ENCODE results near the gene SLC24A3.

SLC24A3 gene

GRCh38 chr20:19511931-19512330 is 299.5 kb downstream of the SLC24A3 start:
- Histone ChIP-seq H3K36me3 (ENCODE audit: control insufficient read depth, low read length) (no peaks in the 10 kb centered on the region), H3K9me3 (ENCODE audit: control insufficient read depth, insufficient read depth, low read length) (no peaks in the 10 kb centered on the region), H4K20me1 (ENCODE audit: control insufficient read depth, insufficient read depth, low read depth, low read length) (no peaks in the 10 kb centered on the region), H3K27ac (ENCODE audit: low read depth, low read length) (no peak overlapping the region), H3K4me2 (ENCODE audit: low read length) (no peak overlapping the region), H3K79me2 (ENCODE audit: control insufficient read depth, low read length) (no peaks in the 10 kb centered on the region), H3F3A (ENCODE audit: control insufficient read depth, insufficient read depth) (no peaks in the 10 kb centered on the region), H3K4me1 (ENCODE audit: control insufficient read depth, low read length) (no peaks in the 10 kb centered on the region), H3K27me3 (ENCODE audit: control insufficient read depth, low read length) (no peaks in the 10 kb centered on the region), H3K4me3 (ENCODE audit: low read length) (no peak overlapping the region), H3K9me2 (replicated peaks; ENCODE audit: control insufficient read depth, low read length) (no peaks in the 10 kb centered on the region)
- no peak for TF ChIP-seq EZH2phosphoT487 (IDR thresholded peaks at IDR 0.05; ENCODE audit: borderline replicate concordance, low read length)
- TF ChIP-seq, protein P1, sequence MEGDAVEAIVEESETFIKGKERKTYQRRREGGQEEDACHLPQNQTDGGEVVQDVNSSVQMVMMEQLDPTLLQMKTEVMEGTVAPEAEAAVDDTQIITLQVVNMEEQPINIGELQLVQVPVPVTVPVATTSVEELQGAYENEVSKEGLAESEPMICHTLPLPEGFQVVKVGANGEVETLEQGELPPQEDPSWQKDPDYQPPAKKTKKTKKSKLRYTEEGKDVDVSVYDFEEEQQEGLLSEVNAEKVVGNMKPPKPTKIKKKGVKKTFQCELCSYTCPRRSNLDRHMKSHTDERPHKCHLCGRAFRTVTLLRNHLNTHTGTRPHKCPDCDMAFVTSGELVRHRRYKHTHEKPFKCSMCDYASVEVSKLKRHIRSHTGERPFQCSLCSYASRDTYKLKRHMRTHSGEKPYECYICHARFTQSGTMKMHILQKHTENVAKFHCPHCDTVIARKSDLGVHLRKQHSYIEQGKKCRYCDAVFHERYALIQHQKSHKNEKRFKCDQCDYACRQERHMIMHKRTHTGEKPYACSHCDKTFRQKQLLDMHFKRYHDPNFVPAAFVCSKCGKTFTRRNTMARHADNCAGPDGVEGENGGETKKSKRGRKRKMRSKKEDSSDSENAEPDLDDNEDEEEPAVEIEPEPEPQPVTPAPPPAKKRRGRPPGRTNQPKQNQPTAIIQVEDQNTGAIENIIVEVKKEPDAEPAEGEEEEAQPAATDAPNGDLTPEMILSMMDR (IDR thresholded peaks at IDR 0.05; ENCODE audit: low read depth, low read length, poor library complexity, severe bottlenecking) = no peak

GRCh38 chr20:19512886-19513677 is 300.6 kb downstream of the SLC24A3 start:
- Histone ChIP-seq H4K20me1 (ENCODE audit: control insufficient read depth, insufficient read depth, low read depth, low read length) (no peaks in the 10 kb centered on the region), H3K9me3 (ENCODE audit: control insufficient read depth, insufficient read depth, low read length) (no peaks in the 10 kb centered on the region), H3K27ac (ENCODE audit: low read depth, low read length) (no peak overlapping the region), H3K27me3 (ENCODE audit: control insufficient read depth, low read length) (no peaks in the 10 kb centered on the region), H3K4me1 (ENCODE audit: control insufficient read depth, low read length) (no peaks in the 10 kb centered on the region), H3K4me2 (ENCODE audit: low read length) (no peak overlapping the region), H3K4me3 (ENCODE audit: low read length) (no peak overlapping the region), H3K79me2 (ENCODE audit: control insufficient read depth, low read length) (no peaks in the 10 kb centered on the region), H3K36me3 (ENCODE audit: control insufficient read depth, low read length) (no peaks in the 10 kb centered on the region), H3F3A (ENCODE audit: control insufficient read depth, insufficient read depth) (no peaks in the 10 kb centered on the region), H3K9me2 (replicated peaks; ENCODE audit: control insufficient read depth, low read length) (no peaks in the 10 kb centered on the region)
- TF ChIP-seq, protein P1 (IDR thresholded peaks at IDR 0.05; ENCODE audit: low read depth, low read length, poor library complexity, severe bottlenecking) = no peak
- no peak for TF ChIP-seq EZH2phosphoT487 (IDR thresholded peaks at IDR 0.05; ENCODE audit: borderline replicate concordance, low read length)

DNA sequence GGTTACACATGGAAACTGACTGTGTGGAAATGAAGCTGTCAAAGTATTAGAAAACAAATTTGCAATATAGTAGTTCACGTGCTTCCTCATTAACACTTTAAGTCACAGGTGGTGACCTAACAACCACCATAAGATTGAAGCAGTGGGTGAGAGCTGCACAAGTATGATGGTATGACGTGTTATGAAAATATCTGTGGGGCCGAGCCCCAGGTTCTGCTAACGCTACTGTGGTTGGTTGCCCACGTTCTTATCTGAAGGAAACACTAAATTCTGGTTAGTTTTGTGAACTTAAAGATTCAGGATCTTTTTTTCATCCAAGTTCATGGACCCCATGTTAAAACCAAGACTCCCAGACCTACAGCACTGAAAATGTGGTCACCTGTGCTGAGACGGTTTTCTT is 302.6 kb downstream of the SLC24A3 start:
- Histone ChIP-seq H3K27me3 (ENCODE audit: control insufficient read depth, low read length) (no peaks in the 10 kb centered on the region), H3K4me1 (ENCODE audit: control insufficient read depth, low read length) (no peaks in the 10 kb centered on the region), H3F3A (ENCODE audit: control insufficient read depth, insufficient read depth) (no peaks in the 10 kb centered on the region), H4K20me1 (ENCODE audit: control insufficient read depth, insufficient read depth, low read depth, low read length) (no peaks in the 10 kb centered on the region), H3K9me2 (replicated peaks; ENCODE audit: control insufficient read depth, low read length) (no peaks in the 10 kb centered on the region), H3K4me3 (ENCODE audit: low read length) (no peak overlapping the region), H3K36me3 (ENCODE audit: control insufficient read depth, low read length) (no peaks in the 10 kb centered on the region), H3K9me3 (ENCODE audit: control insufficient read depth, insufficient read depth, low read length) (no peaks in the 10 kb centered on the region), H3K27ac (ENCODE audit: low read depth, low read length) (no peak overlapping the region), H3K4me2 (ENCODE audit: low read length) (no peak overlapping the region), H3K79me2 (ENCODE audit: control insufficient read depth, low read length) (no peaks in the 10 kb centered on the region)
- no peak for TF ChIP-seq EZH2phosphoT487 (IDR thresholded peaks at IDR 0.05; ENCODE audit: borderline replicate concordance, low read length)
- TF ChIP-seq, protein P1 (IDR thresholded peaks at IDR 0.05; ENCODE audit: low read depth, low read length, poor library complexity, severe bottlenecking) = no peak

Data from DOHH2 (cell line).